ENCODE measurements around the gene SNX22.
"Not testable (repeated sequence)": the region's sequence is repeated elsewhere in the genome, so short reads cannot be mapped to it uniquely, and the experiment has no call there.

GRCh38 chr15:64120322-64120721 is 31.2 kb upstream of the SNX22 start:
- TF ChIP-seq CTCF, POLR2A (IDR thresholded peaks at IDR 0.05): not testable (repeated sequence)

Measured in Peyer's patch (tissue), 4 donors.